Calu3 (cell line): Measurements from ENCODE around the gene SHCBP1L. TPM values are rescaled to one million over a fixed set of nuclear protein-coding genes. Genes with fewer than 3 reads are reported as not detected.

Experiments used
- BruUV-seq: library from RNA; stranded (reverse); fragments of 400-500 nt; replicated peaks from 2 replicates; lab custom pipeline; 2021; lab: Mats Ljungman, UMichigan
- CTCF ChIA-PET: fragments of 300-600 bp; sonication (Branson Sonifier 250); formaldehyde crosslinking; loops from one replicate; lab custom pipeline; 2022; ENCODE audit warnings: antibody characterized with exemption; lab: Charles Lee
- DNase-seq: peaks from one replicate; pipeline ENCODE4 v3.0.0; 2022
- H3K27ac Mint-ChIP-seq: one replicate; pipeline ENCODE4 v1.8.0; 2022; ENCODE audit warnings: mixed read lengths; ENCODE audit not compliant: unreplicated experiment
- H3K27me3 Mint-ChIP-seq: one replicate; pipeline ENCODE4 v1.8.0; 2022; ENCODE audit warnings: mixed read lengths; ENCODE audit not compliant: unreplicated experiment
- H3K36me3 Mint-ChIP-seq: one replicate; pipeline ENCODE4 v1.8.0; 2022; ENCODE audit warnings: mild to moderate bottlenecking, moderate library complexity, mixed read lengths; ENCODE audit not compliant: insufficient read depth, unreplicated experiment
- H3K4me1 Mint-ChIP-seq: one replicate; pipeline ENCODE4 v1.8.0; 2022; ENCODE audit warnings: mild to moderate bottlenecking, low read depth, mixed read lengths; ENCODE audit not compliant: unreplicated experiment
- H3K4me3 Mint-ChIP-seq: one replicate; pipeline ENCODE4 v1.8.0; 2022; ENCODE audit warnings: mild to moderate bottlenecking, low read depth, moderate library complexity, mixed read lengths; ENCODE audit not compliant: unreplicated experiment
- H3K9me3 Mint-ChIP-seq: one replicate; pipeline ENCODE4 v1.8.0; 2022; ENCODE audit warnings: low read depth, mixed read lengths; ENCODE audit not compliant: unreplicated experiment
- intact Hi-C: fragments of 100-400 bp; cut with micrococcal nuclease; formaldehyde crosslinking; loops from one replicate; pipeline ENCODE4 v1.10.0; 2022; ENCODE audit not compliant: unreplicated experiment
- total RNA-seq: library from RNA; stranded (reverse); gene quantifications from 2 replicates; pipeline ENCODE4 v1.2.3, GENCODE V29; 2022
- TF ChIP-seq, protein P1 (sequence below): fragments of 200-600 bp; IDR thresholded peaks from one replicate; pipeline ENCODE4 v1.8.0; 2022; ENCODE audit warnings: antibody characterized with exemption; ENCODE audit not compliant: unreplicated experiment

SHCBP1L gene
- total RNA-seq, 1 experiment from 2014 or later: not detected

DNA sequence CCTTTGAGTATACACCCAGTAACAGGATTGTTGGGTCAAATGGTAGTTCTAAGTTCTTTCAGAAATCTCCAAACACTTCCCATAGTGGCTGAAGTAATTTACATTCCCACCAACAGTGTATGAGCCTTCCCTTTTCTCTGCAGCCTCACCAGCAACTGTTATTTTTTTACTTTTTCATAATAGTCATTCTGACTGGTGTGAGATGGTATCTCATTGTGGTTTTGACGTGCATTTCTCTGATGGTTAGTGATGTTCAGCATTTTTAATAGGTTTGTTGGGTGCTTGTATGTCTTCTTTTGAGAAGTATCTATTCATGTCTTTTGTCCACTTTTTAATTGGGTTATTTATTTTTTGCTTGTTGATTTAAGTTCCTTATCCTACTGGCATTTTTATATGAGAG is 43.9 kb upstream of the SHCBP1L start:
- peaks cover 34% of the 10 kb centered on the region for H3K4me1 Mint-ChIP-seq
- no peak overlapping the region for H3K27ac Mint-ChIP-seq
- no peaks in the 10 kb centered on the region for H3K9me3 Mint-ChIP-seq
- CTCF ChIA-PET: no interaction called here
- TF ChIP-seq, protein P1, sequence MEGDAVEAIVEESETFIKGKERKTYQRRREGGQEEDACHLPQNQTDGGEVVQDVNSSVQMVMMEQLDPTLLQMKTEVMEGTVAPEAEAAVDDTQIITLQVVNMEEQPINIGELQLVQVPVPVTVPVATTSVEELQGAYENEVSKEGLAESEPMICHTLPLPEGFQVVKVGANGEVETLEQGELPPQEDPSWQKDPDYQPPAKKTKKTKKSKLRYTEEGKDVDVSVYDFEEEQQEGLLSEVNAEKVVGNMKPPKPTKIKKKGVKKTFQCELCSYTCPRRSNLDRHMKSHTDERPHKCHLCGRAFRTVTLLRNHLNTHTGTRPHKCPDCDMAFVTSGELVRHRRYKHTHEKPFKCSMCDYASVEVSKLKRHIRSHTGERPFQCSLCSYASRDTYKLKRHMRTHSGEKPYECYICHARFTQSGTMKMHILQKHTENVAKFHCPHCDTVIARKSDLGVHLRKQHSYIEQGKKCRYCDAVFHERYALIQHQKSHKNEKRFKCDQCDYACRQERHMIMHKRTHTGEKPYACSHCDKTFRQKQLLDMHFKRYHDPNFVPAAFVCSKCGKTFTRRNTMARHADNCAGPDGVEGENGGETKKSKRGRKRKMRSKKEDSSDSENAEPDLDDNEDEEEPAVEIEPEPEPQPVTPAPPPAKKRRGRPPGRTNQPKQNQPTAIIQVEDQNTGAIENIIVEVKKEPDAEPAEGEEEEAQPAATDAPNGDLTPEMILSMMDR: no peak
- no peak for DNase-seq
- BruUV-seq: no TSS peak
- H3K27me3 Mint-ChIP-seq: no peaks in the 10 kb centered on the region
- peaks cover 4% of the 10 kb centered on the region for H3K36me3 Mint-ChIP-seq
- intact Hi-C loops: no loop called here
- H3K4me3 Mint-ChIP-seq: no peak overlapping the region

DNA sequence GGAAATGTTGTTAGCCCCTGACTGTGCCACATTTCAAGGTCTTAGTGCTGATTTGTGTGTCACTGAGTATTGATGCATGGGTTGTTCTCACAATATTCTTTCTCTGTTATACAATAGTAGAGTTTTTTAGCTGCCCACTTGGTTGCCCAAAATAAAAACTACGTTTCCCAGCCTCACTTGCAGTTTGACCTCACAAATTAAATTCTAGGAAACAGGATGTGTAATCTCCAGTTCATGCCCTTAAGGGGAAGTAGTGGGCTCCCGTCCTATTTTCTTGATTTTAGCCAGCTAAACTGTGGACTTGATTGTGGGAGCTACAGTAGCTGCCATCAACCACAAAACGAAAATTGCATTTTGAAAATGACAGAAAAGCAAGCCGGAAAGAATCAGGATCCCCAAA is 42.9 kb upstream of the SHCBP1L start:
- CTCF ChIA-PET: no interaction called here
- TF ChIP-seq, protein P1: no peak
- H3K27ac Mint-ChIP-seq: no peak overlapping the region
- peaks cover 28% of the 10 kb centered on the region for H3K4me1 Mint-ChIP-seq
- no peak overlapping the region for H3K4me3 Mint-ChIP-seq
- H3K36me3 Mint-ChIP-seq: peaks cover 4% of the 10 kb centered on the region
- H3K9me3 Mint-ChIP-seq: no peaks in the 10 kb centered on the region
- DNase-seq: no peak
- no peaks in the 10 kb centered on the region for H3K27me3 Mint-ChIP-seq
- BruUV-seq: no TSS peak
- intact Hi-C loops: no loop called here

DNA sequence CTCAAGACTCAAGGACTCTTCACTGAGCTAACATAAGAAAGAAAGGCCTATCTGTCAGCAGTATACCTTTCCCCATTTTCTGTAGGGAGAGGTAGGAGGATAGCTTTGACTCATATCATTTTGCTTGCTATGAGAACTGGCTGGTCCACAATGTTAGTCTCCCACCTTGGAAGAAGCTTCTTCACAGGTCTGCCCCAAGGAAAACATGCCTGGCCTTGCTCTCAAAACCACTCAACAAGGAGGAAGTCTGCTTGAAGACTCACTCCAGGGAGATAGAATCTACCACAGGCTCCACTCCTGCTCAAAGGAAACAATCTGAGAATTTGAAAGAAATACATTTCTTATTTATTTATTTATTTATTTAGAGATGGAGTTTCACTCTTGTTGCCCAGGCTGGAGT is 40.8 kb upstream of the SHCBP1L start:
- Mint-ChIP-seq H3K9me3 (no peaks in the 10 kb centered on the region), H3K4me1 (peaks cover 24% of the 10 kb centered on the region), H3K4me3 (no peak overlapping the region), H3K27ac (no peak overlapping the region), H3K36me3 (peaks cover 4% of the 10 kb centered on the region), H3K27me3 (no peaks in the 10 kb centered on the region)
- TF ChIP-seq, protein P1: no peak
- intact Hi-C loops: no loop called here
- no TSS peak for BruUV-seq
- no peak for DNase-seq
- CTCF ChIA-PET: no interaction called here

DNA sequence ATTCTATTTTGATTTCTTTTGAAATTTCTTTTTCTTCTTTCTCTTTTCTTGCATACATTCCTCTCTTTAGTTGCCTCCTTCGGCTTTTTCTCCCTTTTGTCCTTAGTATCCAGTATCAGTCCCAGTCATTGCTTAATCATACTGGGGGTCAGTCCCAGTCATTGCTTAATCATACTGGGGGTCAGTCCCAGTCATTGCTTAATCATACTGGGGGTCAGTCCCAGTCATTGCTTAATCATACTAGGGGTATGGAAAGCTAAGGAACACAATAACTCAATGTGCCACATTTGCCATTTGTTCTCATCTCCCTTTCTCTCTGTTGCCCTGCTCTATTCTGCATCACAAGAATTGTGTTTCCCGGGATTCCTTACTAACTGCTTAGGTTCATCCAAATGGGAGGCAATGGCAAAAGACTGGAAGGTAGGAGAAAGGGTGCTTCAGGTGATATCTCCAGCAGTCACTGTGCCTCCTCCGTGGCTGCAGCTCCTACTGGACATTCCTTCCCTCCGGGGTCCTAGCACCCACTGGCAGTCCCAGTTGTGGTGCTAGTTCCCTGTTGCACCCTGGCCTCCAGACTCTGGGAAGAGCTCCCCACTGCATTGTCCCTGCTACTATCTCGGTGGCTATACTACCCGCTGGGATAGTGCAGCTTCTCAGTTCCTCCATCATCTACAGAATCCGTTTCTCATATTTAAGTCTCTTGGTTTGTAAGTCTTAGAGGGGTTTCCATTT is 37.6 kb upstream of the SHCBP1L start:
- CTCF ChIA-PET: no interaction called here
- DNase-seq: no peak
- Mint-ChIP-seq H3K27me3 (no peaks in the 10 kb centered on the region), H3K27ac (peak overlapping the region; percentile 51), H3K9me3 (no peaks in the 10 kb centered on the region), H3K36me3 (no peaks in the 10 kb centered on the region), H3K4me1 (peaks cover 22% of the 10 kb centered on the region), H3K4me3 (peak overlapping the region; percentile 6)
- intact Hi-C loops: no loop called here
- TF ChIP-seq, protein P1: no peak
- no TSS peak for BruUV-seq
